Measurements from ENCODE around the gene DCTPP1.

Gene DCTPP1

DNA sequence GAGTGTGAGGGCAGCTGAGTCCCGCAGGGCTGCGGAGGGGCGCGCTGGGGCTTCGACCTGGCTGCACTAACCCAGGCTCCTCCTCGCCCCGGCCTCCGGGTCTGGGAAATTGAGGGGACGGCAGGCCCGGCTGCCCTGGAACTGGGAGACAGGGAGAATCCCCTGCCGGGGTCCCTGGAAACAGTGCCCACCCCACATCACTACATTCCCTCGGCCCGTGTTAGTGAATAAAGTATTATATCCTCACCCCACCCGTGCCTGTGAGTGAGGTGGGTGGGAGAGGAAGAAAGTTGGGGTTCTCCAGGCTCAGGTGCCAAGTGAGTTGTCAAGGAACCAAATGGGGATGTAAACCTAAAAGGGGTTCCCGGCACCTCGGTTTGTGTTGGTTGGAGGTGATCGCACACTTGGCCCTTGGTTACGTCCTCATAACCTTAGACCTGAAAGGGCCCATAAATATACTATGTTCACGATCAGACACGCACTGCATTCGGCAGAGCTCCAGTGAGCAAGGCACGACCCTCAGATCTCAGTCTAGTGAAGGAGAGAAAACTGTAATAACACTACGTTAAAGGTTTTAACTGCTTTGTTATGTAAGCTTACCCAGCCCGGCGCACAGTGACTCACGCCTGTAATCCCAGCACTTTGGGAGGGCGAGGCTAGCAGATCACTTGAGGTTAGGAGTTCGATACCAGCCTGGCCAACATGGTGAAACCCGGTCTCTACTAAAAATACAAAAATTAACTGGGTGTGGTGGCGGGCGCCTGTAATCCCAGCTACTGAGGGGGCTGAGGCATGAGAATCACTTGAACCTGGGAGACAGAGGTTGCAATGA lies 11.3 kb downstream of the DCTPP1 start:
- TF ChIP-seq, protein P1, sequence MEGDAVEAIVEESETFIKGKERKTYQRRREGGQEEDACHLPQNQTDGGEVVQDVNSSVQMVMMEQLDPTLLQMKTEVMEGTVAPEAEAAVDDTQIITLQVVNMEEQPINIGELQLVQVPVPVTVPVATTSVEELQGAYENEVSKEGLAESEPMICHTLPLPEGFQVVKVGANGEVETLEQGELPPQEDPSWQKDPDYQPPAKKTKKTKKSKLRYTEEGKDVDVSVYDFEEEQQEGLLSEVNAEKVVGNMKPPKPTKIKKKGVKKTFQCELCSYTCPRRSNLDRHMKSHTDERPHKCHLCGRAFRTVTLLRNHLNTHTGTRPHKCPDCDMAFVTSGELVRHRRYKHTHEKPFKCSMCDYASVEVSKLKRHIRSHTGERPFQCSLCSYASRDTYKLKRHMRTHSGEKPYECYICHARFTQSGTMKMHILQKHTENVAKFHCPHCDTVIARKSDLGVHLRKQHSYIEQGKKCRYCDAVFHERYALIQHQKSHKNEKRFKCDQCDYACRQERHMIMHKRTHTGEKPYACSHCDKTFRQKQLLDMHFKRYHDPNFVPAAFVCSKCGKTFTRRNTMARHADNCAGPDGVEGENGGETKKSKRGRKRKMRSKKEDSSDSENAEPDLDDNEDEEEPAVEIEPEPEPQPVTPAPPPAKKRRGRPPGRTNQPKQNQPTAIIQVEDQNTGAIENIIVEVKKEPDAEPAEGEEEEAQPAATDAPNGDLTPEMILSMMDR (IDR thresholded peaks at IDR 0.05; ENCODE audit: insufficient read depth, low read depth, low read length, missing control alignments): no peak
- DNase-seq (ENCODE audit: low read depth): no peak
- peak overlapping the region; percentile 57 for H3K4me3 ChIP-seq (ENCODE audit: low read depth, low read length)

DNA sequence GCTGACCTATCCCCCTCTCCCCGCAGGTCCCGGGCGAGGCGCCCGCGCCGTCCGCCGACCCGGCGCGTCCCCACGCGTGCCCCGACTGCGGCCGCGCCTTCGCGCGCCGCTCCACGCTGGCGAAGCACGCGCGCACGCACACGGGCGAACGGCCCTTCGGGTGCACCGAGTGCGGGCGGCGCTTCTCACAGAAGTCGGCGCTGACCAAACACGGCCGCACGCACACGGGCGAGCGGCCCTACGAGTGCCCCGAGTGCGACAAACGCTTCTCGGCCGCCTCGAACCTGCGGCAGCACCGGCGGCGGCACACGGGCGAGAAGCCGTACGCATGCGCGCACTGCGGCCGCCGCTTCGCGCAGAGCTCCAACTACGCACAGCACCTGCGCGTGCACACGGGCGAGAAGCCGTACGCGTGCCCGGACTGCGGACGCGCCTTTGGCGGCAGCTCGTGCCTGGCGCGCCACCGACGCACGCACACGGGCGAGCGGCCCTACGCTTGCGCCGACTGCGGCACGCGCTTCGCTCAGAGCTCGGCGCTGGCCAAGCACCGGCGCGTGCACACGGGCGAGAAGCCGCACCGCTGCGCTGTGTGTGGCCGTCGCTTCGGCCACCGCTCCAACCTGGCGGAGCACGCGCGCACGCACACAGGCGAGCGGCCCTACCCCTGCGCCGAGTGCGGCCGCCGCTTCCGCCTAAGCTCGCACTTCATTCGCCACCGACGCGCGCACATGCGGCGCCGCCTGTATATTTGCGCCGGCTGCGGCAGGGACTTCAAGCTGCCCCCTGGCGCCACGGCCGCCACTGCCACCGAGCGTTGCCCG lies 12.1 kb downstream of the DCTPP1 start:
- H3K4me3 ChIP-seq (ENCODE audit: low read depth, low read length): peak overlapping the region; percentile 57
- DNase-seq (ENCODE audit: low read depth): peak; percentile 98
- TF ChIP-seq, protein P1 (IDR thresholded peaks at IDR 0.05; ENCODE audit: insufficient read depth, low read depth, low read length, missing control alignments): no peak

DNA sequence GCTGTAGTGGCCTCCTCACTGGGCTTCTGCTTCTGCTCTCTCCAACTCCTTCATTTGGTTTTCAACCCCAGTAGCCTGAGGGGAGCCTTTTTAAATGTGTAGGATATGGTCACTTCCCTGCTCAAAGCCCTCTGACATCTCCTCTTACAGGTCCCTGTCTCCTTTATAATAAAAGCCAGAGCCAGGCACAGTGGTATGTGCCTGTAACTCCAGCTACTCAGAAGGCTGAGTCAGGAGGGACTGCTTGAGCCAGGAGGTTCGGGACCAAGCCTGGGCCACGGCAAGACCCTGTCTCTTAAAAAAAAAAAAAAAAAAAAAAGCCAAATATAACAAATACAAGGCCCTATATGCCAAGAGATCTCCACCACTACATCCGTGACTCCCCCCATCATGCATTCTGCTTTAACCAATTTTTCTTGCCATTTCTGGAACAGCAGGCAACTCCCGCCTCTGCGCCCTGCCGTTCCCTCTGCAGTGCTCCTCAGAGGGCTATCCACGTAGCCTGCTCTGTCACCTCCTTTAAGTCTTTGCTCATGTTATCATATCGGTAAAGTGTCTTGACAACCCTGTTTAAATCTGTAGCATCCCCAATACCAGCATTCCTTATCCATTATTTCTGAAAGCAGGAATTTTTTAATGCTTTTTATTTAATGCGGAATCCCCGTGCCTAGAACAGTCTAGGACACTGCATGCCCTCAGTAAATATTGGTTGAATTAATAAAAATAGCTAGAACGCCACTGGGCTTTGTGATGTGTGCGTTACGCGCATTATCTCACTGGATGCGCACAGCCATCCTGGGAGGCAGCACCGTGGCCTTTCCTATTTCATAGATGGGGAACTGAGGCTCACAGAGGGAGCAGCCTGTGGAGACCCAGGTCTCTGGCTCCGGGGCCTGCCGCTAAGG lies 13.0 kb downstream of the DCTPP1 start:
- DNase-seq (ENCODE audit: low read depth): no peak
- H3K4me3 ChIP-seq (ENCODE audit: low read depth, low read length): peak overlapping the region; percentile 57
- TF ChIP-seq, protein P1 (IDR thresholded peaks at IDR 0.05; ENCODE audit: insufficient read depth, low read depth, low read length, missing control alignments): no peak

DNA sequence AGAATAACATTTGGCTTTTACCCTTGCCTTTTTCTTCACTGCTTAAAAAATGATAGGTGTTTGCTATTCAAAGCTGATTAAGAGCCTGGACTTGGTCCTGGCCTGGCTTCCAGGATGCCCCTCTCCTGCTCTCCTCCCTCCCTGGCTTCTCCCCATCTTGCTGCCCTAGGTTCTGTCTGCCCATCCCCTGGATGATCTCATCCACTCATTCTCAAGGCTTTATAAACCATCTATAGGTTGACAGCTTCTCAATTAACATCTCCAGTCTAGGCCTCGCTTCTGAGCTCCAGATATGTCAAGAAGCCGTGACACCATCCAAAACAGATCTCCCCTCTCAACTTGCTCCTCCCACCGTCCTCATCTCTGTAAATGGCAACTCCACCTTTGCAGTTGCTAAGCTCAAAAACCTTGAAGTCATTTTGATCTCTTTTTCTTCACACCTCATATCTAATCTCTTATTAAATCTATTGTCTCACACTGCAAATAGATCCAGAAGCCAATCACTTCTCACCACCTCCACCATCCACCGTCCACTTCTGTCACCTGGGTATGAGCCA lies 13.7 kb downstream of the DCTPP1 start:
- TF ChIP-seq, protein P1 (IDR thresholded peaks at IDR 0.05; ENCODE audit: insufficient read depth, low read depth, low read length, missing control alignments): no peak
- DNase-seq (ENCODE audit: low read depth): no peak
- no peak overlapping the region for H3K4me3 ChIP-seq (ENCODE audit: low read depth, low read length)

DNA sequence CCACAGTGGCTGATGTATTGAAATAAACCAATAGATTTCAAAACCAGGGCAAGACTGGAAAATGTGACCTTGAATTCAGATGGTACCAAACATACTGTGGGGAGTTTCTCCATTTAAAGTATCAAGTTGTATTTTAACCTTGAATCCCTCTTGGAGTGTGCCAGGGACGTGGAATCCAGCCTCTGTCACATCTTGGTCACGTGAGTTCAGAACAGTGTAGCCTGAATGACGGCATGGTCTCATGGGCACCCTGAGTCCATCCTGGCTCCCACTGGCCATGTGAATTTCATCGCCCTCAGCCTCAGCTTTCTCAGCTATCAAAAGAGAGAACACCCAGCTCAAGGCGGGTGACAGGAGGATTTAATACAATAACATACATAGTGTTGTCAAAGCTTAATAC lies 15.7 kb downstream of the DCTPP1 start:
- TF ChIP-seq, protein P1 (IDR thresholded peaks at IDR 0.05; ENCODE audit: insufficient read depth, low read depth, low read length, missing control alignments): no peak
- no peak overlapping the region for H3K4me3 ChIP-seq (ENCODE audit: low read depth, low read length)
- no peak for DNase-seq (ENCODE audit: low read depth)

DNA sequence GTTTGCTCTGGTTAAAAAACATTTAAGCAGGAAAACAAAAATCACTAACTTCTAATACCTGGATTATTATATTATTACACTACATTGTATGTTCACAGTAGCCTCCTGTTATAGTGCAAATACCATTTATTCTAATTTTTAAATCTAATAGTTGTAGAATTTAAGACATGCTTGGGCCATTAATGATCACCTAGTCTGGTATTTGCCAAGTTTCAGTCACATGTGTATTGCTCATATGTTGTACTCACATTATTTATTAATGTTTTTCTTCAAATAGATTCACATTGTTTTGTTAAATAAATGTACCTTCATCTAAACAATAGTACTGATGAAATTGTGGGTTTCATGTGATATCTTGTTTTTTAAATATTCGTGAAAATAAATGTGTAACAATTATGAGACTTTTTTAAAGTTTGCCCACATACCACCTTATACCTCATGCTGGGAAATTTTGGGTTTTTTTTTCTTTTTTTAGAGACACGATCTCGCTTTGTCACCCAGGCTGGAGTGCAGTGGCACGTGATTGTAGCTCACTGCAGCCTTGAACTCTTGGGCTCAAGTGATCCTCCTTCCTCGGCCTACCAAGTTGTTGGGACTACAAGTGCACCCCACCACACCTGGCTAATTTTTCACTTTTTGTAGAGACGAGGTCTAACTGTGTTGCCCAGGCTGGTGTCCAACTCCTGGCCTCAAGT lies 16.6 kb downstream of the DCTPP1 start:
- H3K4me3 ChIP-seq (ENCODE audit: low read depth, low read length): no peak overlapping the region
- DNase-seq (ENCODE audit: low read depth): no peak
- TF ChIP-seq, protein P1 (IDR thresholded peaks at IDR 0.05; ENCODE audit: insufficient read depth, low read depth, low read length, missing control alignments): no peak
